ENCODE measurements around the gene C4BPA.

DNA sequence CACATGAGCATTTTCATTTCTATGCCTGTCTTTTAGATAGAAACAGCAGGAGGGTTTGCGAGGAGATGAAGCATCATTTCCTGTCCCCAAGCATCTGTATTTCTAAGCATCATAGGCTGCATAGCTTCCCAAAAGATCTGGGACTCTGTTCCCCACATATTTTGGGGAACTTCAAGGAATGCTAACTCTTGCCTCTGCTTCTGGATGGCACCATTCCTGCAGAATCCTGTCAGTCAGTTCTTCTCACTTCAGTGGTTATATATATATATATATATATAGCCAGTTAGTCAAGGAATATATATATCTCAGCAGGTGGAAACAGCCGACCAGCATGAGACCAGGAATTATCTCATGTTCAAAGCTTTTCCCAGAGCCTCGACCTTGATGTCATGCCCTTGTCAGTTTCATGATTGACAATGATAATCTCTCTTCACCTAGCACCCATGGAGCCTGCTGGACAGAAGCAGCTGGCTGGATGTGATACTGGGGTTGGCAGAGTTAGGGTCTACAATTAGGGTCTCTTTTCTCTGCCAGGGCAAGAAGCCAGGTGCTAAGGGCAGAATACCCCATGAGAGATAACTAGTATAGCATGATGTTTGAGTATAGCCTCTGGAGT lies 48.5 kb upstream of the C4BPA start:
- TF ChIP-seq, protein P1, sequence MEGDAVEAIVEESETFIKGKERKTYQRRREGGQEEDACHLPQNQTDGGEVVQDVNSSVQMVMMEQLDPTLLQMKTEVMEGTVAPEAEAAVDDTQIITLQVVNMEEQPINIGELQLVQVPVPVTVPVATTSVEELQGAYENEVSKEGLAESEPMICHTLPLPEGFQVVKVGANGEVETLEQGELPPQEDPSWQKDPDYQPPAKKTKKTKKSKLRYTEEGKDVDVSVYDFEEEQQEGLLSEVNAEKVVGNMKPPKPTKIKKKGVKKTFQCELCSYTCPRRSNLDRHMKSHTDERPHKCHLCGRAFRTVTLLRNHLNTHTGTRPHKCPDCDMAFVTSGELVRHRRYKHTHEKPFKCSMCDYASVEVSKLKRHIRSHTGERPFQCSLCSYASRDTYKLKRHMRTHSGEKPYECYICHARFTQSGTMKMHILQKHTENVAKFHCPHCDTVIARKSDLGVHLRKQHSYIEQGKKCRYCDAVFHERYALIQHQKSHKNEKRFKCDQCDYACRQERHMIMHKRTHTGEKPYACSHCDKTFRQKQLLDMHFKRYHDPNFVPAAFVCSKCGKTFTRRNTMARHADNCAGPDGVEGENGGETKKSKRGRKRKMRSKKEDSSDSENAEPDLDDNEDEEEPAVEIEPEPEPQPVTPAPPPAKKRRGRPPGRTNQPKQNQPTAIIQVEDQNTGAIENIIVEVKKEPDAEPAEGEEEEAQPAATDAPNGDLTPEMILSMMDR (IDR thresholded peaks at IDR 0.05; ENCODE audit: low read depth, low read length) = no peak
- TF ChIP-seq EZH2phosphoT487 (IDR thresholded peaks at IDR 0.05; ENCODE audit: low read depth) = no peak
